ENCODE results near the gene RNF182.

Gene RNF182

GRCh38 chr6:14010275-14010674, 85.5 kb downstream of the RNF182 start:
- Histone ChIP-seq H3K36me3 (ENCODE audit: insufficient read depth) (no peaks in the 10 kb centered on the region), H3K27ac (no peak overlapping the region), H3K4me2 (no peak overlapping the region), H3K4me3 (IDR thresholded peaks at IDR 0.05; ENCODE audit: insufficient read depth, low read depth, low read length) (no peak overlapping the region), H2AFZ (ENCODE audit: low read depth) (no peak overlapping the region), H3K9ac (no peak overlapping the region), H3K27me3 (ENCODE audit: insufficient read depth, low read depth) (no peaks in the 10 kb centered on the region), H3K79me2 (ENCODE audit: insufficient read depth, low read depth) (no peaks in the 10 kb centered on the region), H4K20me1 (ENCODE audit: insufficient read depth) (no peaks in the 10 kb centered on the region), H3K4me1 (ENCODE audit: low read depth, poor library complexity, severe bottlenecking) (no peaks in the 10 kb centered on the region)
- TF ChIP-seq CTCF (conservative IDR thresholded peaks at IDR 0.05; ENCODE audit: low read depth, low read length) = no peak

- no peaks in the 10 kb centered on the region for H3K4me1 ChIP-seq (ENCODE audit: low read depth, poor library complexity, severe bottlenecking)
- no peak overlapping the region for H3K9ac ChIP-seq
- H3K27ac ChIP-seq = no peak overlapping the region
- no peaks in the 10 kb centered on the region for H3K27me3 ChIP-seq (ENCODE audit: insufficient read depth, low read depth)
- H3K36me3 ChIP-seq (ENCODE audit: insufficient read depth) = no peaks in the 10 kb centered on the region
- no peak overlapping the region for H3K4me2 ChIP-seq
- no peaks in the 10 kb centered on the region for H4K20me1 ChIP-seq (ENCODE audit: insufficient read depth)
- no peak for TF ChIP-seq CTCF (conservative IDR thresholded peaks at IDR 0.05; ENCODE audit: low read depth, low read length)
- H2AFZ ChIP-seq (ENCODE audit: low read depth) = no peak overlapping the region
- no peak overlapping the region for H3K4me3 ChIP-seq (IDR thresholded peaks at IDR 0.05; ENCODE audit: insufficient read depth, low read depth, low read length)
- H3K79me2 ChIP-seq (ENCODE audit: insufficient read depth, low read depth) = no peaks in the 10 kb centered on the region
Observed at GRCh38 chr6:14012313-14013030, 87.7 kb downstream of the RNF182 start.

- Histone ChIP-seq H2AFZ (ENCODE audit: low read depth) (no peak overlapping the region), H3K4me1 (ENCODE audit: low read depth, poor library complexity, severe bottlenecking) (no peaks in the 10 kb centered on the region), H3K4me3 (IDR thresholded peaks at IDR 0.05; ENCODE audit: insufficient read depth, low read depth, low read length) (no peak overlapping the region), H3K27ac (no peak overlapping the region), H4K20me1 (ENCODE audit: insufficient read depth) (no peaks in the 10 kb centered on the region), H3K4me2 (no peak overlapping the region), H3K79me2 (ENCODE audit: insufficient read depth, low read depth) (no peaks in the 10 kb centered on the region), H3K27me3 (ENCODE audit: insufficient read depth, low read depth) (no peaks in the 10 kb centered on the region), H3K9ac (no peak overlapping the region), H3K36me3 (ENCODE audit: insufficient read depth) (no peaks in the 10 kb centered on the region)
- TF ChIP-seq CTCF (conservative IDR thresholded peaks at IDR 0.05; ENCODE audit: low read depth, low read length) = no peak
Observed at GRCh38 chr6:14015964-14016363, 91.2 kb downstream of the RNF182 start.

DNA sequence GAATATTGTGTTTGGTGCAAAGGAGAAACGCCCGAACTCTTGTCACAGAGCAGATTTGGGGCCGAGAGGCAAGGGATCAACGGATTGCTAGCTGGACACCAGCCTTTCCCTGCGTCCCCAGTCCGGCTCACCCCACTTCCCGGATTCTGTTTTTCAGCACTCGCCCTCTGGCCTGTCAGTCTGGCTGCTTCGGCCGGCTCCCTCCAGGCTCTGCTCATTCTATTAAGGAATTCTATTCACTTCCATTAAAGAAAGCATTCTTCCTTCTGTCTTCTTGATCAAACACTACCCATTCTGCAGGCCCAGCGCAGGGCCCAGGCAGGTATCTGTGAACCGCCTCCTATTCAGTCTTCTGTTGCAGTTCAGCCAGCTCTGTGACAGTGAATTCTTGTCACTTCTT, 91.7 kb downstream of the RNF182 start:
- Histone ChIP-seq H3K4me3 (IDR thresholded peaks at IDR 0.05; ENCODE audit: insufficient read depth, low read depth, low read length) (no peak overlapping the region), H3K27ac (no peak overlapping the region), H3K27me3 (ENCODE audit: insufficient read depth, low read depth) (no peaks in the 10 kb centered on the region), H3K4me1 (ENCODE audit: low read depth, poor library complexity, severe bottlenecking) (no peaks in the 10 kb centered on the region), H3K36me3 (ENCODE audit: insufficient read depth) (no peaks in the 10 kb centered on the region), H4K20me1 (ENCODE audit: insufficient read depth) (no peaks in the 10 kb centered on the region), H3K4me2 (no peak overlapping the region), H3K9ac (no peak overlapping the region), H3K79me2 (ENCODE audit: insufficient read depth, low read depth) (no peaks in the 10 kb centered on the region), H2AFZ (ENCODE audit: low read depth) (no peak overlapping the region)
- no peak for TF ChIP-seq CTCF (conservative IDR thresholded peaks at IDR 0.05; ENCODE audit: low read depth, low read length)
